NCI-H69 (cell line): ENCODE results near the gene TEX2.

Experiments used
- DNase-seq: peaks from one replicate; lab custom pipeline; 2025; lab: John Stamatoyannopoulos, UW

Gene TEX2

GRCh38 chr17:64145375-64145750, 117.7 kb downstream of the TEX2 start:
- no peak for DNase-seq

DNA sequence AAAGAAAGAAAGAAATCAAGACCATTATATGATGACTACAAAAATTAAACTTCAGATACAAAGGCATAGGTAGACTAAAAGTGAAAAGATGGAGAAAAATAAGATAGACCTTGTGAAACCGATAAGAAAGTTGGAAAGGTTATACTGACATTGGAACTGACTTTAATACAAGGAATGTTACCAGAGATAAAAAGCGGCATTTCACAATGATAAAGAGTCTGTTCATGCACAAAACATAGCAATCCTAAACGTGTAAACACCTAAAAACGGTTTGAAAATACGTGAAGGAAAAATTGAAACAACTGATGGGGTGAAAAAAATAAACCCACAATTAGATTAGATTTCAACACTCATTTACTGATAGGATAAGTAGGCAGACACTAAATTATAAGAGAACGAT, 123.5 kb downstream of the TEX2 start:
- no peak for DNase-seq

DNA sequence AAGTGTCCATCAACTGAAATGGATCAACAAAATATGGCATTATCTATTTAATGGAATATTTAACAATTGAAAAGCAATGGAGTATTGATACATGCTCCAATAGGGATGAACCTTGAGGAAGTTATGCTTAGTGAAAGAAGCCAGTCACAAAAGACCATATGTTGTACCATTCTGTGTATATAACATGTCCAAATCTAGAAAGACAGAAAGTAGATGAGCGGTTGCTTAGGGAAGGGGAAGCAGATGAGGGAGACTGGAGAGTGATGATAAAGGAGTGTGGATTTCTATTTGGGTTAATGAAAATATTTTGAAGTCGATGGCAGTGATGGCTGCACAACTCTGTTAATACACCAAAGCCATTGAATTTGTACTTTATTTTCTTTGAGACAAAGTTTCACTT, 124.6 kb downstream of the TEX2 start:
- no peak for DNase-seq

- DNase-seq: no peak
These were observed 128.1 kb downstream of the TEX2 start for GRCh38 chr17:64135000-64135399.

DNA sequence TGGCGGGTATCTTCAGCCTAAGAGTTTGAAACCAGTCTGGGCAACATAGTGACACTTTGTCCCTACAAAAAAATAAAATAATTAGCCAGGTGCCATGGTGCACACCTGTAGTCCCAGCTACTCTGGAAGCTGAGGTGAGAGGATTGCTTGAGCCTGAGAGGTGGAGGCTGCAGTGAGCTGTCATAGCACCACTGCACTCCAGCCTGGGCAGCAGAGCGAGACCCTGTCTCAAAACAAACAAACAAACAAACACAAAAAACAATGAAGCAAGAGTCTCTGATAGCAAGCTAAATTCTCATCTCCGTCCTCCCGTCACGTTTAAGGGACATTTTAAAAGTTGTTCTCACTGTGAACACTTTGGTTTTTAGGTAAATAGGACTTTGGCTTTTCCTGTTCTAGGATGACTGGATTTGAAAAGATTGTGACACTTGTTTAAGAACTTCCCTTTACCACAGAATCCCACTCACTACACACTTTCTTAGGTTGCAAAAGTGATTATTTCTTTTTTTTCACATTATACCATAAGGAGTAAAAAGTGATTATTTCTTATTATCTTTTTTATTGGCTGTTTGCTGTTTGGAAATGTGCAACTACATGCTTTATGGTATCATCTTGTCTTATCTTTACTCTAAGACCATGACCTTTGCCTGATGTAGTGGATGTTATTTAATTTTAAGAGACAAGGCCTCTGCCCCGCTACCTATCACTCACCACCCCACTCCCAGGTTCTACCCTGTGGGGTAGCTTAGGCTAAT, 128.7 kb downstream of the TEX2 start:
- no peak for DNase-seq

DNA sequence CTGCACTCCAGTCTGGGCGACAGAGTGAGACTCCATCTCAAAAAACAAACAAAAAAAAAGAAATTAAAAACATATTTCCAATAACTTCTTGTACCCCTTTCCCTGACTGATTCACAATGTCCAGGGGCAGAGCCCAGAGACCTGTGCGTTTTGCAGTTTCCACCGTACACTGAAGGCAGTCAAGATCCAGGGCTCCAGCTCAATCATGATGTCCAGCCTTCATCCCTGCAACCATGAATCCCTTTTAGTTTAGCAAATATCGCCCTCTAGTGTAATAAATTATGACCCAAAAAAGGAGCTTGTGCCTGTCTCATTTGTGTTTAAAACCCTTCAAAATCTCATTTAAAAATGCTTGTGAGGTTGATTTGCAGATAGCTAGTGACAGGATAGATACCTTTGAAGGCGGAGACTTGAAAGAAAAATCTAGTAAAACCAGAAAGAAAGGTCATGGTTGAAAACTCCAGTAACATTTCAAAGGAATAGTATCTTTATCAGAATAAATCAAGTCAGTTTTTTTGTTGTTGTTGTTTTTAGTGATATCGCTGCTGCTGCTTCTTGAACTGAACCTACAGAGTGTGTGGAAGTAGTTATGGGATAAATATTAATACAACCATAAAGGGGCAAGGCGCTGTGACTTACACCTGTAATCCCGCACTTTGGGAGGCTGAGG, 129.4 kb downstream of the TEX2 start:
- DNase-seq: peak; percentile 82

GRCh38 chr17:64131606-64132270, 131.3 kb downstream of the TEX2 start:
- DNase-seq: no peak

GRCh38 chr17:64130559-64131001, 132.5 kb downstream of the TEX2 start:
- no peak for DNase-seq

- peak; percentile 95 for DNase-seq
These were observed 133.1 kb downstream of the TEX2 start, which contains the start of gene ERN1 for GRCh38 chr17:64129765-64130558. ERN1 (minus strand) TSS chr17:64130144; CDS start chr17:64130029, 115 bp downstream.

DNA sequence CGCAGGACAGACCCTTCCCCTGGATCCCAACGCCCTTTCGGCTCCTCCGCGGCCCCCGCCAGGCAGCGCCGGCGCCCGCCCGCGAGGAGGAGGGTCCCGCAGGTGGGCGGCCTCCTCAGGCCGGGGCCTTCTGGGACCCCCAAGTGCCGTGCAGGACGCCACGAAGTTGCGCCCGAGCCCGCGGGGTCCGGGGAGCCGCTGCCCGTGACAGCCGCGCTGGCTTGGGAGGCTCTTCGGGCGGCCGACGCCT, 133.6 kb downstream of the TEX2 start:
- no peak for DNase-seq

- peak; percentile 59 for DNase-seq
These were observed 134.1 kb downstream of the TEX2 start for GRCh38 chr17:64128787-64129514.

DNA sequence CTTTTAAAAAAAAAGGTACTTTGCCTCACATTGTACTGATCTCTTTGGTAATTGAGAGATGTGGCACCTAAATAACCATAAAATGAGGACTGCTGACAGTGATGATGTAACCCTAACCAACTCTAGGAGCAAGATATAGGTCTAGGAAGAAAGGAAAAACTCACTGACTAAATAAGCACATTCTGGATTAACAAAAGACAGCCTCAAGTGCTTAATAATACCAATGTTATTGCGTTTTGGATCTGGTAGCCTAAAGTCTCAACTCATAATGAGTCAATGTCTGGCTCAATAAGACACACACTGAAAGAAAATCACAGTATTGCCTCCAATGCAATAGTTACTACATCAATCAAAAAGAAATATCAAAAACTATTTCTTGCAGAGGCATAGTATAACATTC, 136.1 kb downstream of the TEX2 start:
- no peak for DNase-seq

DNA sequence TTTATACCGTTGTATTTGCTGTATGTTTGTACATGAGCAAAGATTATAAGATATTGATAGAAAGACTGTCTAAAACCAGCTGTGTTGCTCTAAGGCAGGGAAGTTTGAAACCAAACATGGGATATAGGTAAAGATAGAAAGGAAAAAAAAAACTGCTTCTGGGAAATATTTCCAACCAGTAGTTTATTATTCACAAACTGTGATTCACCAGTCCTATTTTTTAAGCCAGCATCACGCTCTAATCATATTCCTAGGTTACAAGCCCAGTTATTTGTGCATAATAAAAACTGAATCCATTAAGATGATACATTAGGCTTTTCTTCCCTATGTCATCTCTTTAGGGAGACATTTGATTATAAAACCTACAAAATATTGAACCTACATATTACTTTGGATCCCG, 137.1 kb downstream of the TEX2 start:
- no peak for DNase-seq

GRCh38 chr17:64124609-64125008, 138.5 kb downstream of the TEX2 start:
- DNase-seq: no peak

DNA sequence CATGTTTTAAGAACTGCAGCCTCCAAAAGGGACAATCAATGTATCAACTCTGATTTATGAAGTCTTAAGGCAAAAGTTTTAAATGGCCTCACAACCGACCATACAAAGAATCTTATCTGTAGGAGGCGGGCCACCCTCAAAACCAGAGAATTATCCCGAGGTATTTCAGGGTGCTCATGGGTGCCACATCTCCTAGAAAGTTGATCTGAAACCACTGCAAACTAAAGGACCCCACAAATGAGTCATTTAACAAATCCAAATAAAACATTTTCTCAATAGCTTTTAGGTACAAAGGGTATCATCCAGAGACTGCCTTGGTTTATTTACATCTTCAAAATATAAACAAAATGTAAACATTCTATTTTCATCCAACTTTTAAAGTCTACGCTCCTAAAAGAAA, 139.9 kb downstream of the TEX2 start:
- DNase-seq: no peak

DNA sequence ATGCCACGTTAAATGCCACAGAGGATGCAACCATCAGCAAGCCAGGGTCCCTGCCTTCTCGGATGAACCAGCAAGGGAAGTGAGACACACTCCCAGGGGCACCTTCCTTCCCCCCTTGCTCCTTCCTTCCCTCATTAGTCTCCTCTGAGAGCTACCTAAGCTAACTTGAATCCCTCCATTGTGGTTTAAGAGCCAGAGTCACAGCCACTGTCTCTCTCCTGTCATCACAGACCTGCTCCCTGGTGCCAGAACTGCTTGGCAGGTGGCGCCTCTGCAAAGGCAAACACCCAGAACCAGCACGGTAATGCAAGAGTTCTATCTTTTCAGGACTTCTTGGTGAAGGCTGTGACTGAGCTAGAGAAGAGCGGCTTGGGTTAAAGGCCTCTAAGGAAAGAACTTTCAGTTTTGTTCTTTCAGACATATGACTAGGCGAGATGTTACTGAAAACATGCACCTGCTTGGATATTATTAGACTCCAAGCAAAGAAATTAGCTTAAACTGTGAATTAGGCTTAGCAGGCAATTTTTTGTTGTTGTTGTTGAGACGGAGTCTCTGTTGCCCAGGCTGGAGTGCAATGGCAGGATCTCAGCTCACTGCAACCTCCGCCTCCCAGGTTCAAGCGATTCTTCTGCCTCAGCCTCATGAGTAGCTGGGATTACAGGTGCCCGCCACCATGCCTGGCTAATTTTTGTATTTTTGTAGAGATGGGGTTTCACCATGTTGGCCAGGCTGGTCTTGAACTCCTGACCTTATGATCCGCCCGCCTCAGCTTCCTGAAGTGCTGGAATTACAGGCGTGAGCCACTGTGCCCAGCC, 141.9 kb downstream of the TEX2 start:
- DNase-seq: peak; percentile 68

GRCh38 chr17:64120159-64120810, 142.8 kb downstream of the TEX2 start:
- DNase-seq: peak; percentile 67

DNA sequence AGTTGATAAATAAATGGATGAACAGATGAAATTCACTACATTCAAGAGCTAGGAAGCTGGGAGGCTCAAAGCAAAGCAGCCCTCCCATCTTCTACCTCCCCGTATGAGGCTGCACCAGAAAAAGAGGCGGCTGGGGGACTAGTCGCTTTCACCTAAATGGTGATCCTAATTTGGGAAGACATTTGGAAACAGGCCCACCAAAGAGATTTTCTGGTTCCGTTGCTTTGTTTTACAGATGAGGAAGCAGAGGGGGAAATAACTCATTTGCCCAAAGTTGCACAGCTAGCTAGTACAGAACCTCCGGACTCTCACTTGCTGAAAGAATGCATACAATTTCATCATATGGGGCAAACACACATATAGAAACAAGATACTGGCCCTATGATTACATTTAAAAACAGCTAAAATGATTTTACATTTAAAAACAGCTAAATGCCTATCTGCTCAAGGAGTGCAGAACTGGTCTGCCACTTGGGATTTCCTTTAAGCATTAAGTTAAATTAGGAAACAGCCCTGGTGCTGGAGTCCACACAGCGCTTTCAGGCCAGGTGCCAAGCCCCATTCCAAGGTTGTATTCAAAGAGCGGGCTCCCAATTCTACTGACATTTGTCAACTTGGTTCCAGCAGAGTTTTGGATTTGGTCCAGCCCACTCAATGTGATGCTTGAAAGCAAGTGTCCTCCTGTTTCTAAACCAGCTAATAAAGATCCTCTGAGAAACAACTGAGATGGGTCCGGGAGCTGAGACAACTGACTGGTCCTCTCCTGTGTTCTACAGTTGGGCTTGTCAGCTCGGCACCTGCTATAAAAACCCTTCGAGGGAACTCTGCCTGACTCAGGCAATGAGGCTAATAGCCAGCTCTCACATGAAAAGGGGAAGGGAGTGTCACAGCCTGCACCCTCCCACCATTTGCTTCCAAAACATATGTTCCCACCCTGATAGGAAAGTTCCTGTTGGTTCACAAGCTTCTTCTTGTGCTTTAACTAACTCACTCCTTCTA, 144.8 kb downstream of the TEX2 start:
- DNase-seq: peak; percentile 89
